ENCODE data around the gene BABAM2.

- TF ChIP-seq CTCF (conservative IDR thresholded peaks at IDR 0.05; ENCODE audit: low read length) (no peak), EZH2phosphoT487 (IDR thresholded peaks at IDR 0.05; ENCODE audit: borderline replicate concordance, low read depth, low read length) (no peak)
These were observed 363.0 kb downstream of the BABAM2 start for GRCh38 chr2:28253543-28253942.
